ENCODE data around the gene NHSL2. TPM values are rescaled to one million over a fixed set of nuclear protein-coding genes. Genes with fewer than 3 reads are reported as not detected.

The NHSL2 gene
- total RNA-seq, 2 experiments from 2014 or later: not detected

DNA sequence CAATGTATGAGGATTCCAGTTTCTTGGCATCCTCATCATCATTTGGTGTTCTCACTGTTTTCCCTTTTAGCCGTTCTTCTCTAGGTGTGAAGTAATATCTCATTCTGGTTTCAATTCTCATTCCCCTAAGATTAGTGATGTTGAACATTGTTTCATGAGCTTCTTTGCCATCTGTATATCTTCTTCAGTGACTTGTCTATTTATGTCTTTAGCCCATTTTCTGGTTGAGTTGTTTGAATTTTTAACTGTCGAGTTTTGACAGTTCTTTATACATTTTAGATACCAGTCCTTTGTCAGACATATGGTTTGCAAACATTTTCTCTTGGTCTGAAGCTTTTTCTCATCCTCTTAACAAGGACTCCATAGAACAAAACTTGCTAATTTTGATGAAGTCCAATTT is 101.1 kb downstream of the NHSL2 start:
- intact Hi-C loops (cut with micrococcal nuclease; ENCODE audit: unreplicated experiment): no loop called here
- no TSS peak for BruUV-seq (replicated peaks)
- H2AFZ ChIP-seq (ENCODE audit: low read length): no peak overlapping the region
- no peaks in the 10 kb centered on the region for H3K4me1 ChIP-seq (ENCODE audit: insufficient read depth, low read length, poor library complexity, severe bottlenecking)
- no peak overlapping the region for H3K4me3 ChIP-seq (ENCODE audit: low read depth, low read length, poor library complexity, severe bottlenecking)
- H3K36me3 ChIP-seq (ENCODE audit: insufficient read depth, low read length): no peaks in the 10 kb centered on the region
- no peaks in the 10 kb centered on the region for H3K9me3 ChIP-seq (ENCODE audit: low read length)
- ChIA-PET CTCF (ENCODE audit: unreplicated experiment) (no interaction called here), POLR2A (no interaction called here)
- H3K27ac ChIP-seq (ENCODE audit: low read depth, low read length, poor library complexity, severe bottlenecking): no peak overlapping the region
- TF ChIP-seq, protein P1, sequence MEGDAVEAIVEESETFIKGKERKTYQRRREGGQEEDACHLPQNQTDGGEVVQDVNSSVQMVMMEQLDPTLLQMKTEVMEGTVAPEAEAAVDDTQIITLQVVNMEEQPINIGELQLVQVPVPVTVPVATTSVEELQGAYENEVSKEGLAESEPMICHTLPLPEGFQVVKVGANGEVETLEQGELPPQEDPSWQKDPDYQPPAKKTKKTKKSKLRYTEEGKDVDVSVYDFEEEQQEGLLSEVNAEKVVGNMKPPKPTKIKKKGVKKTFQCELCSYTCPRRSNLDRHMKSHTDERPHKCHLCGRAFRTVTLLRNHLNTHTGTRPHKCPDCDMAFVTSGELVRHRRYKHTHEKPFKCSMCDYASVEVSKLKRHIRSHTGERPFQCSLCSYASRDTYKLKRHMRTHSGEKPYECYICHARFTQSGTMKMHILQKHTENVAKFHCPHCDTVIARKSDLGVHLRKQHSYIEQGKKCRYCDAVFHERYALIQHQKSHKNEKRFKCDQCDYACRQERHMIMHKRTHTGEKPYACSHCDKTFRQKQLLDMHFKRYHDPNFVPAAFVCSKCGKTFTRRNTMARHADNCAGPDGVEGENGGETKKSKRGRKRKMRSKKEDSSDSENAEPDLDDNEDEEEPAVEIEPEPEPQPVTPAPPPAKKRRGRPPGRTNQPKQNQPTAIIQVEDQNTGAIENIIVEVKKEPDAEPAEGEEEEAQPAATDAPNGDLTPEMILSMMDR (conservative IDR thresholded peaks at IDR 0.05; ENCODE audit: low read length): no peak
- TF ChIP-seq EZH2phosphoT487 (IDR thresholded peaks at IDR 0.05; ENCODE audit: borderline replicate concordance, low read depth, low read length): no peak
- no peak overlapping the region for H3K4me2 ChIP-seq (ENCODE audit: low read length)
- H4K20me1 ChIP-seq (ENCODE audit: insufficient read depth, low read length): no peaks in the 10 kb centered on the region
- no peaks in the 10 kb centered on the region for H3K9me2 ChIP-seq (ENCODE audit: insufficient read depth, low read length)
- no peaks in the 10 kb centered on the region for H3K79me2 ChIP-seq (ENCODE audit: insufficient read depth, low read depth, low read length)
- no peak for DNase-seq (ENCODE audit: low spot score)

DNA sequence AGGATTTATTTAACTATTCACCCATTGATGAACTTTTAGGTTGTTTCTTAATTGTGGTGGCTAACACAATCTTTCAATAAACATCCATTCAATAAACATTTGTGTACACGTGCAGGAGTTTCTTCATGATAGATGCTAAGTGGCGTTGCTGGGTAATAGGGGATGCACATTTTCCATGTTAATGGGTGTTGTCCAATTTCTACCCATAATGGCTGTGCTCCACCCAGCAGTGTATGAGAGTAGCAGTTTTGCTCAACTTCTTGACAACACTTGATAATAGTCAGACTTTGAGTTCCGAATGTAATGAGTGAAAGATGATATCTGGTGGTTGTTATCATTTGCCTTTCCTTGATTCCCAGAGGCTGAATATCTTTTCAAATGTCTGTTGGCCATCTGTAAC is 104.7 kb downstream of the NHSL2 start:
- Histone ChIP-seq H3K4me1 (ENCODE audit: insufficient read depth, low read length, poor library complexity, severe bottlenecking) (no peaks in the 10 kb centered on the region), H3K9me2 (ENCODE audit: insufficient read depth, low read length) (no peaks in the 10 kb centered on the region), H3K27ac (ENCODE audit: low read depth, low read length, poor library complexity, severe bottlenecking) (no peak overlapping the region), H3K4me2 (ENCODE audit: low read length) (no peak overlapping the region), H3K9me3 (ENCODE audit: low read length) (no peaks in the 10 kb centered on the region), H3K4me3 (ENCODE audit: low read depth, low read length, poor library complexity, severe bottlenecking) (no peak overlapping the region), H3K79me2 (ENCODE audit: insufficient read depth, low read depth, low read length) (no peaks in the 10 kb centered on the region), H2AFZ (ENCODE audit: low read length) (no peak overlapping the region), H3K36me3 (ENCODE audit: insufficient read depth, low read length) (no peaks in the 10 kb centered on the region), H4K20me1 (ENCODE audit: insufficient read depth, low read length) (no peaks in the 10 kb centered on the region)
- TF ChIP-seq, protein P1 (conservative IDR thresholded peaks at IDR 0.05; ENCODE audit: low read length): no peak
- TF ChIP-seq EZH2phosphoT487 (IDR thresholded peaks at IDR 0.05; ENCODE audit: borderline replicate concordance, low read depth, low read length): no peak
- CTCF ChIA-PET (ENCODE audit: unreplicated experiment): no interaction called here
- BruUV-seq (replicated peaks): no TSS peak
- intact Hi-C loops (cut with micrococcal nuclease; ENCODE audit: unreplicated experiment): no loop called here
- DNase-seq (ENCODE audit: low spot score): no peak
- POLR2A ChIA-PET: no interaction called here

DNA sequence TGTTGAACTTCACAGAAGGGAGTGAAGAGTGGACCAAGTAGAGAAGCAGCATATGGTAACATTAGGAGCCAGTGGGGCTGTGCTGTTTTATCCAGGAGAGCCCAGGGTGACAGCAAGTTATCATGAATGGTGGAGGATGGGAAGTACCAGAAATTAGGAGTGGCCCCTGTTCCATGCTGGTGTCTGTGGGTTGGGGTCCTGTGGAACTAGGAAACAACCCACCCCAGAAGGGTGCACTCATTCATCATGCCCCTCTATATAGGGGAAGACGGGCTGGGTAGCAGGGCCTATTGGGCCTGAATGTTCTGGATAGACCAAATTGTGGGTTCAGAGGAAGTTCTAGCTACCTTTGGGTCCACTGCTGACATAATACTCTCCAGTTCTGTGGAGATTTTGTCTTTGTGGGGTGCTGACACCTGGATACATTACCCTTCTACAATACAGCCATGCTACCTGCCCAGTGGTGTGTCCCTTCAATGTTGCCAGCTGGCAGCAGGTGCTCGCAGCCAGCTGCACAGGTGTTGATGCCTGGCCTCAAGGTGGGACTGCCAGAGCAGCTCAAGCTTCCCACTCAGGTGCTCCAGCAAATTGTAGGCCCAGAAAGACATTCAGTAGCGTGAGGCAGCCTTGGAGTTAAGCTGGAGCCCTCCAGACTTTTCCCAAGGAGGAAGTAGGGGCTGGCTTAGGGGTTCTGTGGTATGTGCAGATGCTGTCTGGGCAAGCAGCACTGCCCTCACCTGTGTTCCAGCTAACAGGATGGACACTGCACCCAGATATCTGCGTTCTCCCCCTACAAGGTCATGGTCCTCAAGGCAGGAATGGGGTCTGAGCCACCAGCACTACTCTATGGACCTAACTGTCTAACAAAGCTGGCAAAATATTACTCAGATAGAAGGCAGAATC is 106.5 kb downstream of the NHSL2 start:
- H3K4me2 ChIP-seq (ENCODE audit: low read length): no peak overlapping the region
- H3K9me3 ChIP-seq (ENCODE audit: low read length): no peaks in the 10 kb centered on the region
- no peak overlapping the region for H3K4me3 ChIP-seq (ENCODE audit: low read depth, low read length, poor library complexity, severe bottlenecking)
- no TSS peak for BruUV-seq (replicated peaks)
- H3K9me2 ChIP-seq (ENCODE audit: insufficient read depth, low read length): no peaks in the 10 kb centered on the region
- H2AFZ ChIP-seq (ENCODE audit: low read length): no peak overlapping the region
- DNase-seq (ENCODE audit: low spot score): no peak
- H4K20me1 ChIP-seq (ENCODE audit: insufficient read depth, low read length): no peaks in the 10 kb centered on the region
- intact Hi-C loops (cut with micrococcal nuclease; ENCODE audit: unreplicated experiment): no loop called here
- no peaks in the 10 kb centered on the region for H3K79me2 ChIP-seq (ENCODE audit: insufficient read depth, low read depth, low read length)
- TF ChIP-seq EZH2phosphoT487 (IDR thresholded peaks at IDR 0.05; ENCODE audit: borderline replicate concordance, low read depth, low read length): no peak
- TF ChIP-seq, protein P1 (conservative IDR thresholded peaks at IDR 0.05; ENCODE audit: low read length): no peak
- CTCF ChIA-PET (ENCODE audit: unreplicated experiment): no interaction called here
- POLR2A ChIA-PET: no interaction called here
- H3K36me3 ChIP-seq (ENCODE audit: insufficient read depth, low read length): no peaks in the 10 kb centered on the region
- no peaks in the 10 kb centered on the region for H3K4me1 ChIP-seq (ENCODE audit: insufficient read depth, low read length, poor library complexity, severe bottlenecking)
- H3K27ac ChIP-seq (ENCODE audit: low read depth, low read length, poor library complexity, severe bottlenecking): no peak overlapping the region
